Nephron progenitor cell (in vitro differentiated cells): ENCODE results near the gene HIPK2.

ENCODE experiments used
- DNase-seq: peaks from one replicate; pipeline ENCODE4 v3.0.0; 2021
- H3K27ac Mint-ChIP-seq: 2 replicates; pipeline ENCODE4 v1.8.0; 2021; ENCODE audit warnings: mild to moderate bottlenecking, moderate library complexity, mixed read lengths
- H3K27me3 Mint-ChIP-seq: 2 replicates; pipeline ENCODE4 v1.8.0; 2021; ENCODE audit warnings: mild to moderate bottlenecking, low read depth, mixed read lengths; ENCODE audit not compliant: poor library complexity
- H3K36me3 Mint-ChIP-seq: 2 replicates; pipeline ENCODE4 v1.8.0; 2021; ENCODE audit warnings: low read depth, mixed read lengths
- H3K4me1 Mint-ChIP-seq: 2 replicates; pipeline ENCODE4 v1.8.0; 2021; ENCODE audit warnings: mixed read lengths
- H3K4me3 Mint-ChIP-seq: 2 replicates; pipeline ENCODE4 v1.8.0; 2021; ENCODE audit warnings: mild to moderate bottlenecking, moderate library complexity, mixed read lengths
- H3K9me3 Mint-ChIP-seq: 2 replicates; pipeline ENCODE4 v1.8.0; 2021; ENCODE audit warnings: mild to moderate bottlenecking, moderate library complexity, mixed read lengths
- TF ChIP-seq, protein P1 (sequence below): fragments of 200-600 bp; sonication (generic); IDR thresholded peaks from 2 replicates; pipeline ENCODE4 v1.5.0; 2021; ENCODE audit warnings: antibody characterized with exemption

Gene HIPK2

DNA sequence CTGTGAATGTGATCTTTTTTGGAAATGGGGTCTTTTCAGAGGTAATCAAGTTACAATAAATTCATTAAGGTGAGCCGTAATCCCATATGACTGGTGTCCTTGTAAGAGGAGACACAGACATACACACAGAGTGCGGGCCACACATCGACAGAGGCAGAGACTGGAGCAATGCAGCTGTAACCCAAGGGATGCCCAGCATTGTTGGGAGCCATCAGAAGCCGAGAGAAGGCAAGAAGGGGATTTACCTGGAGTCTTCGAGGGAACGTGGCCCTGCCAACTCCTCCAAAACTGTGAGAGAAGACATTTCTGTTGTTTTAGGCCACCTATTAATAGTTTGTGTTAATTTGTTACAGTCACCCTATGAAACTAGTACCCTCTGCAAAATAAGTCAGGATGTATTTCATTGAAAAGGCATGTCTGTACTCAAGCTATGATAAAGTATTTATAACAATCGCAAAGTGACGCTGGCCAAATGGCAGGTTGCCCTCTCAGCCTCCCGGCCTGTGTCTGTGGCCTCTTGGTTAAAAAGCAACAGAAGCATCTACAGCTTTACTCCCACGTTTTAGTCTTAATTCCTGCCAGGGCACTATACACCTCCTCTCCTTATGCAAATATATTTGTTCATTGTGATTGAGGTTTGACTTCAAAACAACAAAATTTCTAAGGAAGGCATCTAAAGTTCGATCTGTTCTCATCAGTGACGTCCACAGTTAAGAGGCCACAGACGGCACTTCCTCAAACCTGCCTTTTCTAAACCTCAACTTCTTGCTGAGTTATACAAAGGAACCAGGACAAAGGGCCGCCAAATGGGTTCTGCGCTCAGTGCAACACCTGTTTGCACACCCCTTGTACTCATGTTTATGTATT lies 46.8 kb downstream of the HIPK2 start:
- H3K27ac Mint-ChIP-seq, result peak overlapping the region; percentile 87
- H3K27me3 Mint-ChIP-seq, result no peaks in the 10 kb centered on the region
- H3K9me3 Mint-ChIP-seq, result peaks cover 31% of the 10 kb centered on the region
- no peak for DNase-seq
- peaks cover 81% of the 10 kb centered on the region for H3K36me3 Mint-ChIP-seq
- peaks cover 35% of the 10 kb centered on the region for H3K4me1 Mint-ChIP-seq
- TF ChIP-seq, protein P1, sequence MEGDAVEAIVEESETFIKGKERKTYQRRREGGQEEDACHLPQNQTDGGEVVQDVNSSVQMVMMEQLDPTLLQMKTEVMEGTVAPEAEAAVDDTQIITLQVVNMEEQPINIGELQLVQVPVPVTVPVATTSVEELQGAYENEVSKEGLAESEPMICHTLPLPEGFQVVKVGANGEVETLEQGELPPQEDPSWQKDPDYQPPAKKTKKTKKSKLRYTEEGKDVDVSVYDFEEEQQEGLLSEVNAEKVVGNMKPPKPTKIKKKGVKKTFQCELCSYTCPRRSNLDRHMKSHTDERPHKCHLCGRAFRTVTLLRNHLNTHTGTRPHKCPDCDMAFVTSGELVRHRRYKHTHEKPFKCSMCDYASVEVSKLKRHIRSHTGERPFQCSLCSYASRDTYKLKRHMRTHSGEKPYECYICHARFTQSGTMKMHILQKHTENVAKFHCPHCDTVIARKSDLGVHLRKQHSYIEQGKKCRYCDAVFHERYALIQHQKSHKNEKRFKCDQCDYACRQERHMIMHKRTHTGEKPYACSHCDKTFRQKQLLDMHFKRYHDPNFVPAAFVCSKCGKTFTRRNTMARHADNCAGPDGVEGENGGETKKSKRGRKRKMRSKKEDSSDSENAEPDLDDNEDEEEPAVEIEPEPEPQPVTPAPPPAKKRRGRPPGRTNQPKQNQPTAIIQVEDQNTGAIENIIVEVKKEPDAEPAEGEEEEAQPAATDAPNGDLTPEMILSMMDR, result no peak
- H3K4me3 Mint-ChIP-seq, result no peak overlapping the region

DNA sequence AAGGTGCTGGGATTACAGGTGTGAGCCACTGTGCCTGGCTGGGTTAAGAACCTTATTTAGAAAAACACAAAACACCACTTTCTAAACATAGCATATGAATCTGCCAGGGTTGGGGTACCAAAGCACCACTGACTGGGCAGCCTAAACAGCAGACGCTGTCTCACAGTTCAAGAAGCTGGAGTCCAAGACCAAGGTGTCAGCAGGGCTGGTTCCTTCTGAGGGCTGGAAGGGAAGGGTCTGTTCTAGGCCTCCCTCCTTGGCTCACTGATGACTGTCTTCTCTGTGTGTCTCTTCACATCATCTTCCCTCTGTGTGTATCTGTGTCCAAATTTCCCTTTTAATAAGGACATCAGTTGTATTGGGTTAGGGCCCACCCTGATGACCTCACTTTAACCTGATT lies 49.6 kb downstream of the HIPK2 start:
- H3K9me3 Mint-ChIP-seq, result peaks cover 24% of the 10 kb centered on the region
- no peak for DNase-seq
- TF ChIP-seq, protein P1, result no peak
- H3K4me1 Mint-ChIP-seq, result peaks cover 36% of the 10 kb centered on the region
- H3K36me3 Mint-ChIP-seq, result peaks cover 65% of the 10 kb centered on the region
- H3K4me3 Mint-ChIP-seq, result no peak overlapping the region
- no peak overlapping the region for H3K27ac Mint-ChIP-seq
- no peaks in the 10 kb centered on the region for H3K27me3 Mint-ChIP-seq

DNA sequence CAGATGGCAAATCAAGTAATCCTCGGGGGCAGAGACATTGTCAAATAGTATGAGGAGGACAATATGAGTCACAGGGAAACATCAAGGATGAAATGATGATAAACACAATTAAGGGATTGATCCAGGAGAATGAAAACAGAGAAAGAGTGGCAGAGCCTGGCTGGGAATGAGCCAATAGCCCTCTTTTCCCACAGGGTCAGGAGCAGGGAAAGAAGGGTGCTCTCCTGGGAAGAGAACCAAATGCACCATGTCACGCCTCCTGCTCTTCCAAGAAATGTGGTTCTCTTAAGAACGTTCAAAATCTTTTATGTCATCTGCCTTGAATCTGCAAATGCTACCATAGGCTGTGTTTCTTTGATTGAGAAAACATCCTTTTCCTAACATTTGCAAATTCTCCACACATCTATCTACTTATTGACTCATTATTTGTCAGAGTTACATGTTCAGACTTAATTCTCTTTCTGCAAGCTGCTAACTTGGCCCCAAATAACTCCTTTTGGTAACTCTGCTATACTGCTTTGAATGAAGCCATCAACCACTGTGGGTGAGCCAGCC lies 50.6 kb downstream of the HIPK2 start:
- no peak overlapping the region for H3K27ac Mint-ChIP-seq
- no peak overlapping the region for H3K4me3 Mint-ChIP-seq

DNA sequence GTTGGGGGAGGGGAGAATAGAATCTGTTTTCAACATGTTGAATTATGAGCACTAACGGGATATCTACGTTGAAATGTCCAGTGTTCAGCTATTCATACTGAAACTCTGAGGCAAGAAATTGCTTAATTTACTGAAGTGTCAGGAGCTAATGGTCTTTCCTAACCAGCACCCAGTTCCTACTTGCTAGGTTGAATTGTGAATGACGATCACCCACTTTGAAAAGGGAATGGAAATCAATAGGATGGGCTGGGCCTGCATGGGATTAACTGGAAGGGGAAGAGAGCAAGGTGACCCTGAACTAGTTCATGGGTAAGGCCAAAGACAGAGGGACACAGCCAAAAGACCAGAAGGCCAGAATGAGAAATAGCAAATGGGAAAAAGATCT lies 51.3 kb downstream of the HIPK2 start:
- no peak for DNase-seq
- Mint-ChIP-seq H3K4me3 (no peak overlapping the region), H3K27ac (peak overlapping the region; percentile 6), H3K4me1 (peaks cover 30% of the 10 kb centered on the region), H3K9me3 (peaks cover 19% of the 10 kb centered on the region), H3K27me3 (no peaks in the 10 kb centered on the region), H3K36me3 (peaks cover 52% of the 10 kb centered on the region)
- TF ChIP-seq, protein P1, result no peak

More for the DNA sequence above, 50.6 kb downstream of the HIPK2 start:
- Mint-ChIP-seq H3K27me3 (no peaks in the 10 kb centered on the region), H3K36me3 (peaks cover 57% of the 10 kb centered on the region), H3K4me1 (peaks cover 32% of the 10 kb centered on the region), H3K9me3 (peaks cover 19% of the 10 kb centered on the region)
- TF ChIP-seq, protein P1, result no peak
- DNase-seq, result no peak

DNA sequence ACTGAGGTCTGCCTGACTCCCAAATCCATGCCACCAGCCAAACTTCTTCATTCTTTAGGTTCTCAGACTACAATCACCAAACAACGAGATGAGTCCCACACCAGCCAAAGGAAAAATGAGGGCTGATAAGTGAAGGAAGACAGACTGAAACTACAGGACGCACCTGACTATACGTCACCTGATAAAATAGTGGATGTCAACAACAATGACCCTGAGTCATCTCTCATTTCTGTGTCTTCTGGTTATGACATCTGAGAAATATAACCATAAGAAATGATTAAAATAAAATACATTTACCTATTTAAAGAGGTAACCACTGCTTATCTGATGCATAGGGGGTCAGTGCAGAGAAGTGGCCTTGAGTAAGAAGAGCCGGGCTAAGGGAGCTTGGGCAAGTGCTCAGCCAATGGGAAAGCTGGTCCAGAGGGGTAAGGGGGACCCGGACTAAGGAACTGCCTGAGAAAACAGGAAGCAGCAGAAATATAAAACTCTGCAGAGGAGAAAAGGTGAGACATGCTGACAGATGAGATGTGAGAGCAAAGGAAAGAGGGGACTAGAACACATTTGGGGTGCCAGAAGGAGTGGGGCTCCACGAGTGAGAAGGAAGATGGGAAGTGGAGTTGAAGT lies 51.8 kb downstream of the HIPK2 start:
- TF ChIP-seq, protein P1, result no peak
- no peak for DNase-seq
- Mint-ChIP-seq H3K27ac (peak overlapping the region; percentile 92), H3K36me3 (peaks cover 52% of the 10 kb centered on the region), H3K27me3 (no peaks in the 10 kb centered on the region), H3K9me3 (peaks cover 19% of the 10 kb centered on the region), H3K4me1 (peaks cover 29% of the 10 kb centered on the region), H3K4me3 (no peak overlapping the region)
